Mucosa of gallbladder (tissue), 1 donor: Measurements from ENCODE around the gene SDF4. TPM values are rescaled to one million over a fixed set of nuclear protein-coding genes. Genes with fewer than 3 reads are reported as not detected.
"Not testable (repeated sequence)": the region's sequence is repeated elsewhere in the genome, so short reads cannot be mapped to it uniquely, and the experiment has no call there.

Experiments
- DNase-seq: peaks from one replicate; pipeline ENCODE4 v3.0.0-alpha.2; 2020; ENCODE audit warnings: low spot score
- total RNA-seq: library from RNA; stranded (reverse); gene quantifications from one replicate; pipeline ENCODE4 v1.2.1, GENCODE V29; 2021
- donor health status: DM: no; HTN: no; CAD: no.

The SDF4 gene
- total RNA-seq, 1 donor from 2014 or later, result 190 TPM

GRCh38 chr1:1199961-1200875 lies 31.6 kb downstream of the SDF4 start:
- DNase-seq, result no peak

- DNase-seq, result no peak
Measured at GRCh38 chr1:1199141-1199960, 32.5 kb downstream of the SDF4 start.

DNA sequence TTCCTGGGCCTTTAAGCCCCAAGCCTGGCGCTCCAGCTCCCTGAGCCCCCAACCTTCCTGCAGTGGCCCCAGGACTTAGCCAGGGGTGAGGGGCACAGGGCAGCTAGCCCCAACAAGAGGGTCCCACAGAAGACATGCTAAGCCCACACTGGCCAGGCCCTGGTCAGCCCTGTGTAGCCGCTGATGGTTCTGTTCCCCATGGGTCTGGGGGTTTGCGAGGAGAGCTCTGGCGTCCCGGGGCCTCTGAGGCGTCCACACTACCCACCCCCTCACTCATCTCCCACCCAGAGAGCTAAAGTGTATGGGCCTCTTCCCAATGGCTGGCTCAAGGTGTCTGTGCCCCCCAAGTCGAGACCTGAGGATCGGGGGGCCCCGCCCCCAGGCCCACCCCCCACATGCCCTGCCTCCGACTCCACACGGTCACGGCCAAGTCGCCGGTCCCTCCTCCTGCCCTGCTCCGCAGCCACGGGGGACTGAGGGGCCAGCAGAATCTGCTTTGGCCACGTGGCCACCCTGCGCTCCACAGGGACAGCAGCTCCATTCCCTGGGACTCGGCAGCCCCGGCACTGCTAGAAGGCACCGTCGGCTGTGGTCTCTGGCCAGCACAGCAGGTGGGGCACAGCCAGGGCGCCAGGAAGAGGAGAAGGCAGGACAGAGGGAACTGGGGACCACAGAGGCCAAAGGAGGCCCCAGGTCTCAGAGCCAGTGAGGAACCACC lies 33.2 kb downstream of the SDF4 start:
- DNase-seq, result no peak

GRCh38 chr1:1197551-1198422 lies 34.0 kb downstream of the SDF4 start:
- no peak for DNase-seq

DNA sequence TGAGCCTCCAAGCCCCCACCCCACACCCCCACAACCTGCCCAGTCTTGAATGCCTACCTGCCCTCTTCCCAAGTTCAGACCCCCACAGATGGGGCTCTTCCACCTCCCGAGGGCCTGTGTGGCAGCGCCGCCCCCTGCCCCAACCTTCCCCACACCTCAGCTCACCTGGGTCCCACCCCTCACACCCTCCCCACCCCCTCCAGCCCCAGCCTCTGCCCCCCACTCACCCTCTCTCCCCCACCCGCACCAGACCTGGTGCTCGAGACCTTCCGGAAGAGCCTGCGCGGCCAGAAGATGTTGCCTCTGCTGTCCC lies 34.7 kb downstream of the SDF4 start:
- DNase-seq, result no peak

GRCh38 chr1:1196431-1197187 lies 35.2 kb downstream of the SDF4 start:
- no peak for DNase-seq

DNA sequence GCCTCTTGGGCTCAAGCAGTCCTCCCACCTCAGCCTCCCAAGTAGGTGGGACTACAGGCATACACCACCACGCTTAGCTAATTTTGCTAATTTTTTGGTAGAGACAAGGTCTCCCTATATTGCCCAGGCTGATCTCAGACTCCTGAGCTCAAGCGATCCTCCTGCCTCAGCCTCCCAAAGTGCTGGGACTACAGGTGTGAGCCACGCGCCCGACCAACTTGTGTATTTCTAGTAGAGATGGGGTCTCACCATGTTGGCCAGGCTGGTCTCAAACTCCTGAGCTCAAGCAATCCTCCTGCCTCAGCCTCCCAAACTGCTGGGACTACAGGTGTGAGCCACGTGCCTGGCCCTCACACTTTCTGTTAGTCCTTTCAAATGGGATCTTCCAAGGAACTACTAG lies 36.1 kb downstream of the SDF4 start:
- not testable (repeated sequence) for DNase-seq

DNA sequence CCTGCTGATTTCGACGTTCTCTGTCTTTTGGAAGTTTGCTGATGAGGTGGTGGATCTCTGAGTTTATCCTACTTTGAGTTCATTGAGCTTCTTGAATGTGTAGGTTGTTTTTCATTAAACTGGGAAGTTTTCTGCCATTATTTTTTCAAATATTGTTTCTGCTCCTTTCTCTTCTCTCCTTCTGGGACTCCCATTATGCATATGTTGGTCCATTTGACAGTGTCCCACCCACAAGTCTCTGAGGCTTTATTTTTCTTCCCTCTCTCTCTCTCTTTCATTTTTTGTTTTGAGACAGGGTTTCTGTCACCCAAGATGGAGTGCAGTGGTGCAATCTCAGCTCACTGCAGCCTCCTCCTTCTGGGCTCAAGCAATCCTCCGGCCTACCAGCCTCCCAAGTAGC lies 37.1 kb downstream of the SDF4 start:
- DNase-seq, result no peak

GRCh38 chr1:1191734-1192133 lies 40.1 kb downstream of the SDF4 start:
- no peak for DNase-seq

DNA sequence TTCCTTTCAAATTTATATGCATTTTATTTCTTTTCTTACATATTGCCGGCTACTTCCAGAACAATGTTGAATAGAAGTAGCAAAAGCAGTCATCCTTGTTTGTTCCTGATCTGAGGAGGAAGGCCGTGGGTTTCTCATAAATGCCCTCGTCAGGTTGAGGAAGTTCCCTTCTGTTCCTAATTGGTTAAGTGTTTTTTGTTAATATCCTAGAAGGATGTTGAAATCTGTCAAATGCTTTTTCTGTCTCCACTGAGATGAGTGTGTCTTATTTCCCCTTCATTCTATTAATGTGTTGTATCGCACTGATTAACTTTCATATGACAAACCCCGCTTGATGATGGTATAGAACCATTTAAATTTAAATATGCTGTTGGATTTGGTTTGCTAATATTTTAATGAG lies 42.7 kb downstream of the SDF4 start:
- DNase-seq, result no peak

GRCh38 chr1:1187938-1188337 lies 43.9 kb downstream of the SDF4 start:
- DNase-seq, result no peak

- DNase-seq, result no peak
Measured at GRCh38 chr1:1185101-1185765, 46.6 kb downstream of the SDF4 start.

DNA sequence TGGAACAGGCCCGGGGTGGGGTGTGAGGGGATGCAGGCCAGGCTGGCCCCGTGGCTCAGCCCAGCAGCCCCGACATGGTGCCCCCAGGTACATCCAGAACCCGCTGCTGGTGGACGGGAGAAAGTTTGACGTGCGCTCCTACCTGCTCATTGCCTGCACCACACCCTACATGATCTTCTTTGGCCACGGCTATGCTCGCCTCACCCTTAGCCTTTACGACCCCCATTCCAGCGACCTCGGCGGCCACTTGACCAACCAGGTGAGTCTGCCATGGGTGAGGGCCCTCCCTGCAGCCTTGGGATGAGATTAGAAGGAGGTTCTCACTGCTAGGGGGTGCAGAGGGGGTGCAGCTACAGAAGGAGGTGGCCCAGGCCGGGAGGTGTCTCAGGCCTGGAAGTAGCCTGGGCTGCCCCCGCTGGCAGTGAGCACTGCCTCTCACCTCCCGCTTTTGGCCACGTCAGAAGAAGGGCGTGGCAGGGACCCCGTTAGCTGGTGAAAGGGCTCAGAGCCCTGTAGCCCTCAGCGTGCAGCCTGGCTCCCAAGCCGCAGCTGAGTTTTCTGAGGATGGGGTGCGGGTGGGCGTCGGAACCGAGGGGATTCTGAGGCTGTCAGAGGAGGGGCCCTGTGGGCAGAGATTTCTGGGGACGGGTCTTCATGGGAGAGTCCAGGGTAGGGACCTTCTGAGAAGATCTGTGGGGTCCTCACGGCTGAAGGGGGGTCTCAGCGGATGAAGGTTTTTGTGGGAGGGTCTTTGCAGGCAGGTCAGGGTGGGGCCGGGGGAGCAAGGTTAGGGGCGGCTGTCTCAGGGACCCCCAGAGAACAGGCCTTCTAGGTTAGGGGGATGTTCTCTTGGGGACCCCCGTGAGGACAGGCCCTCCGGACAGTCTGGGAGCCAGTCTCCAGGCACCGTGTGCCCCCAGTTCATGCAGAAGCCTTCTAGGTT lies 47.7 kb downstream of the SDF4 start:
- DNase-seq, result no peak

DNA sequence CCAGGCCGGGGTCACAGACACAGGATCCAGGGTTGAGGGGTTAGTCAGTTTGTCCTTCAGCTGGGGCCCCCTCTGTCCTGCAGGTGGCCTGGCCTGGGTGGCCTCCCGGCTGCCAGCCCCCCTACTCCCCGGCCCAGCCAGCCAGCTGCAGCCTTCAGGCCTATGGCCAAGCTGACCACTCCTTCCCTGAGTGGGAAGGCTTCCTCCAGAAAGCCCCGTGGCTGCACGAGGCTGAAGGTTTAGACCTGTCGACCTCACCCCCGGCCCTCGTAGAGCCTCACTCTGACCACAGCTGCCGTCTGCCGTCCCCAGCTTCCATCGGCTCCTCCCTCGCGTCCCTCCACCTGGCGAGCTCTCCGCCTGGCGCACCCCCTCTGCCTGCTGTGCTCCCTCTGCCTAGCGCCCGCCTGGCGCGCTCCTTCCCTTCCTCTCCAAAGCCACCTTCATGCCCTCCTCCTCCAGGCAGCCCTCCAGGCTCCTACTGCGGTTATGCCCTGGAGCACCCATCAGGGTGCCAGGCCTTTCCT lies 48.5 kb downstream of the SDF4 start:
- DNase-seq, result no peak

- DNase-seq, result no peak
Measured at GRCh38 chr1:1182491-1183220, 49.1 kb downstream of the SDF4 start.

GRCh38 chr1:1181938-1182410 lies 49.8 kb downstream of the SDF4 start:
- DNase-seq, result no peak

DNA sequence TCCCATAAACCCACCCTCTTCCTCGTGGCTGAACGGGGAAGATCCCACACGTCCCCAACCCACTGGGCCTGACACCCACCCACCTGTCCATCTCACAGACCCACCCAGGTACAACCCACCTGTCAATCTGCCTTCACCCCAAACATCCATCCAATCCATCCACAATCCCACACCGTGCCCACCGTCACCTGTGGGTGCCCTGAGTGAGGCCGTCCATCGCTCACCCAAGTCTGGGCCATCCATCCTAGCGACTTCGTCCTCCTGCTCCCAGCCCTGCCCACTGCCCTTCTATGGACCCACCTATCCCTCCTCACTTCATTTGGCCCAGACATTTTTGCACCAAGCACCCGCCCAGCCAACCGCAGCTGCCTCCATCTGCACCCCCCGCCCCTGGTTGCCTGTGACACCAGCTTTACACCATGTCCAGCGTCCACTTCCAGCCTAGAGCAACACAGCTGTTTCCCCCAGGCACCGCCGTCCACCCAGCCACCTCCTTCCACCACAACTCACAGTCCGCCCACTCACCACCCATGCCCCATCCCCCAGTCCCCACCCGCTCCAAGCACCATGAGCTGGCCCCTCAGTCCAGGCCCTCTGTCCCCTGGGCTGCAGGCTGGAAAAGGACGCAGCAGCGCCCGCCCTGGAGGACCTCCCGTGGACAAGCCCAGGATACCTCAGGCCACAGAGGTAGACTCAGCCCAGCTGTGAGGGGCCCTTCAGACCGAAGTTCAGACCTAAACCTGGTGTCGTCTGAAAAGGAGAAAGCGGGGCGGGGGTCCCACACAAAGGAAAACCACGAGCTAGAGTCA lies 50.5 kb downstream of the SDF4 start:
- DNase-seq, result no peak
